WTC11 (cell line): ENCODE data around the gene GCK. TPM values are rescaled to one million over a fixed set of nuclear protein-coding genes. Genes with fewer than 3 reads are reported as not detected.

Experiments
- ATAC-seq: fragments of 200-7000 bp; cut with Tn5 transposase; 2 replicates; pipeline ENCODE4 v1.10.0; 2021; ENCODE audit warnings: mild to moderate bottlenecking, moderate library complexity
- CTCF ChIA-PET: fragments of 300-600 bp; sonication (Branson Sonifier 250); formaldehyde crosslinking; loops from one replicate; lab custom pipeline; 2021; ENCODE audit warnings: antibody characterized with exemption; lab: Charles Lee
- POLR2A ChIA-PET: fragments of 350-600 bp; sonication (Branson Sonifier 250); formaldehyde crosslinking; loops from one replicate; lab custom pipeline; 2021; ENCODE audit warnings: antibody characterized with exemption; lab: Charles Lee
- DNase-seq: peaks from one replicate; pipeline ENCODE4 v3.0.0; 2021; ENCODE audit warnings: low spot score
- H3K27ac Mint-ChIP-seq: 2 replicates; pipeline ENCODE4 v1.8.0; 2021; ENCODE audit warnings: mixed read lengths
- H3K27me3 Mint-ChIP-seq: 2 replicates; pipeline ENCODE4 v1.8.0; 2021; ENCODE audit warnings: low read depth, mild to moderate bottlenecking, moderate library complexity, mixed read lengths
- H3K36me3 Mint-ChIP-seq: 2 replicates; pipeline ENCODE4 v1.8.0; 2021; ENCODE audit warnings: mixed read lengths
- H3K4me1 Mint-ChIP-seq: 2 replicates; pipeline ENCODE4 v1.8.0; 2022; ENCODE audit warnings: mixed read lengths
- H3K4me3 Mint-ChIP-seq: 2 replicates; pipeline ENCODE4 v1.8.0; 2021; ENCODE audit warnings: mild to moderate bottlenecking, moderate library complexity, mixed read lengths
- H3K9me3 Mint-ChIP-seq: 2 replicates; pipeline ENCODE4 v1.8.0; 2021; ENCODE audit warnings: mixed read lengths
- ATF2 ChIP-seq: sonication (generic); formaldehyde crosslinking; IDR thresholded peaks from 2 replicates; pipeline ENCODE4 v1.8.1; 2022; ENCODE audit warnings: low read depth, missing genetic modification reagents, borderline replicate concordance
- CBFB ChIP-seq: sonication (generic); formaldehyde crosslinking; IDR thresholded peaks from 2 replicates; pipeline ENCODE4 v1.8.1; 2022; ENCODE audit warnings: mild to moderate bottlenecking, low read depth, missing genetic modification reagents
- CREB1 ChIP-seq: sonication (generic); formaldehyde crosslinking; IDR thresholded peaks from 2 replicates; pipeline ENCODE4 v1.8.0; 2023; ENCODE audit warnings: mild to moderate bottlenecking, missing genetic modification reagents
- CTCF ChIP-seq: fragments of 200-600 bp; IDR thresholded peaks from 2 replicates; pipeline ENCODE4 v1.8.0; 2022; ENCODE audit warnings: antibody characterized with exemption
- E2F5 ChIP-seq: sonication (generic); formaldehyde crosslinking; IDR thresholded peaks from 2 replicates; pipeline ENCODE4 v1.8.1; 2022; ENCODE audit warnings: mild to moderate bottlenecking, moderate library complexity, missing genetic modification reagents
- ERG ChIP-seq: fragments of 250-450 bp; sonication (Bioruptor Pico); IDR thresholded peaks from 2 replicates; pipeline ENCODE4 v1.8.0; 2021; ENCODE audit warnings: mild to moderate bottlenecking
- FOXJ3 ChIP-seq: sonication (generic); formaldehyde crosslinking; IDR thresholded peaks from 2 replicates; pipeline ENCODE4 v1.9.0; 2021; ENCODE audit warnings: missing genetic modification reagents, mild to moderate bottlenecking, borderline replicate concordance
- FOXP4 ChIP-seq: sonication (generic); formaldehyde crosslinking; IDR thresholded peaks from 2 replicates; pipeline ENCODE4 v1.8.0; 2022; ENCODE audit warnings: mild to moderate bottlenecking, missing genetic modification reagents
- GABPB1 ChIP-seq: sonication (generic); formaldehyde crosslinking; IDR thresholded peaks from 2 replicates; pipeline ENCODE4 v1.8.1; 2023; ENCODE audit warnings: mild to moderate bottlenecking, missing genetic modification reagents
- GTF2I ChIP-seq: fragments of 250-450 bp; sonication (Bioruptor Pico); conservative IDR thresholded peaks from 2 replicates; pipeline ENCODE4 v1.4.0; 2021; ENCODE audit warnings: mild to moderate bottlenecking
- HMGXB4 ChIP-seq: sonication (generic); formaldehyde crosslinking; IDR thresholded peaks from 2 replicates; pipeline ENCODE4 v1.8.1; 2023; ENCODE audit warnings: mild to moderate bottlenecking, moderate library complexity, missing genetic modification reagents
- JAZF1 ChIP-seq: fragments of 250-450 bp; sonication (Bioruptor Pico); IDR thresholded peaks from 2 replicates; pipeline ENCODE4 v1.9.0; 2021; ENCODE audit warnings: moderate library complexity, mild to moderate bottlenecking, inconsistent platforms
- MAX ChIP-seq: sonication (generic); formaldehyde crosslinking; IDR thresholded peaks from 2 replicates; pipeline ENCODE4 v1.8.0; 2022; ENCODE audit warnings: mild to moderate bottlenecking, missing genetic modification reagents
- MLX ChIP-seq: sonication (generic); formaldehyde crosslinking; IDR thresholded peaks from 2 replicates; pipeline ENCODE4 v1.8.1; 2023; ENCODE audit warnings: mild to moderate bottlenecking, missing genetic modification reagents, moderate library complexity
- NFATC4 ChIP-seq: fragments of 250-450 bp; sonication (Bioruptor Pico); IDR thresholded peaks from 2 replicates; pipeline ENCODE4 v1.9.0; 2021; ENCODE audit warnings: mild to moderate bottlenecking
- PRDM15 ChIP-seq: sonication (generic); formaldehyde crosslinking; IDR thresholded peaks from 2 replicates; pipeline ENCODE4 v1.8.0; 2022; ENCODE audit warnings: missing genetic modification reagents
- RORB ChIP-seq: fragments of 250-450 bp; sonication (Bioruptor Pico); IDR thresholded peaks from 2 replicates; pipeline ENCODE4 v1.9.0; 2021; ENCODE audit warnings: mild to moderate bottlenecking
- TCF7 ChIP-seq: sonication (generic); formaldehyde crosslinking; IDR thresholded peaks from 2 replicates; pipeline ENCODE4 v1.8.0; 2022; ENCODE audit warnings: mild to moderate bottlenecking, low read depth, missing genetic modification reagents, moderate library complexity
- TEAD1 ChIP-seq: sonication (generic); formaldehyde crosslinking; IDR thresholded peaks from 2 replicates; pipeline ENCODE4 v1.8.0; 2022; ENCODE audit warnings: mild to moderate bottlenecking, missing genetic modification reagents
- TP53 ChIP-seq: sonication (generic); formaldehyde crosslinking; IDR thresholded peaks from 2 replicates; pipeline ENCODE4 v1.8.1; 2023; ENCODE audit warnings: mild to moderate bottlenecking, missing genetic modification reagents
- ZNF121 ChIP-seq: sonication (generic); formaldehyde crosslinking; IDR thresholded peaks from 2 replicates; pipeline ENCODE4 v1.8.0; 2023; ENCODE audit warnings: missing genetic modification reagents
- ZNF263 ChIP-seq: sonication (generic); formaldehyde crosslinking; IDR thresholded peaks from 2 replicates; pipeline ENCODE4 v1.8.1; 2022; ENCODE audit warnings: low read depth, mild to moderate bottlenecking, moderate library complexity, missing genetic modification reagents
- ZNF396 ChIP-seq: fragments of 250-450 bp; sonication (Bioruptor Pico); IDR thresholded peaks from 2 replicates; pipeline ENCODE4 v1.8.0; 2021; ENCODE audit warnings: mild to moderate bottlenecking, moderate library complexity, borderline replicate concordance
- total RNA-seq: library from RNA; stranded (reverse); gene quantifications from 3 replicates; pipeline ENCODE4 v1.2.3, GENCODE V29; 2021

The GCK gene
- total RNA-seq, 1 experiment from 2014 or later, result 3.3 TPM

- TF ChIP-seq RORB (CRISPR knock-in tag), result no peak
- no peak for TF ChIP-seq GTF2I (CRISPR knock-in tag)
- TF ChIP-seq ERG (CRISPR knock-in tag), result no peak
- TF ChIP-seq NFATC4 (CRISPR knock-in tag), result no peak
- no peak for TF ChIP-seq FOXJ3 (CRISPR knock-in tag)
- no peak for TF ChIP-seq ATF2 (CRISPR knock-in tag)
- TF ChIP-seq MAX (CRISPR knock-in tag), result no peak
- no peak for TF ChIP-seq E2F5 (CRISPR knock-in tag)
- TF ChIP-seq, all 79 proteins: peak for 0
Observed at GRCh38 chr7:44215531-44215930, 26.3 kb upstream of the GCK start (continued).

GRCh38 chr7:44213877-44214388, 24.7 kb upstream of the GCK start:
- ATAC-seq, result peak; percentile 14
- TF ChIP-seq CREB1 (no peak), PRDM15 (CRISPR knock-in tag) (no peak), GABPB1 (CRISPR knock-in tag) (no peak), ZNF121 (CRISPR knock-in tag) (no peak), MLX (no peak), TEAD1 (CRISPR knock-in tag) (no peak), TP53 (CRISPR knock-in tag) (no peak), TCF7 (CRISPR knock-in tag) (no peak), JAZF1 (no peak), CTCF (no peak), FOXP4 (CRISPR knock-in tag) (no peak), HMGXB4 (CRISPR knock-in tag) (no peak), ZNF396 (CRISPR knock-in tag) (no peak), CBFB (CRISPR knock-in tag) (no peak), ZNF263 (CRISPR knock-in tag) (no peak)
- Mint-ChIP-seq H3K9me3 (no peaks in the 10 kb centered on the region), H3K27ac (peak overlapping the region; percentile 75), H3K4me3 (no peak overlapping the region), H3K4me1 (peaks cover 26% of the 10 kb centered on the region), H3K36me3 (peaks cover 28% of the 10 kb centered on the region), H3K27me3 (no peaks in the 10 kb centered on the region)
- DNase-seq, result peak; percentile 14
- ChIA-PET CTCF (interaction anchor here (0.8 to 1.7 kb wide), 29 partner anchors 8 to 321 kb away, joined by 3 to 18 read pairs (median 6); partner anchors contain the start of genes DBNL, POLD2 and YKT6), POLR2A (interaction anchor here (0.6 to 1.0 kb wide), 2 partner anchors 13 to 115 kb away, joined by 3 read pairs; no protein-coding TSS in a partner anchor)
